SKM-1 (cell line): ENCODE data around the gene HAPLN3.
"Not testable (repeated sequence)": the region's sequence is repeated elsewhere in the genome, so short reads cannot be mapped to it uniquely, and the experiment has no call there.

Experiments
- DNase-seq: peaks from one replicate; lab custom pipeline; 2025; ENCODE audit not compliant: unreplicated experiment; lab: John Stamatoyannopoulos, UW

The HAPLN3 gene, protein sequence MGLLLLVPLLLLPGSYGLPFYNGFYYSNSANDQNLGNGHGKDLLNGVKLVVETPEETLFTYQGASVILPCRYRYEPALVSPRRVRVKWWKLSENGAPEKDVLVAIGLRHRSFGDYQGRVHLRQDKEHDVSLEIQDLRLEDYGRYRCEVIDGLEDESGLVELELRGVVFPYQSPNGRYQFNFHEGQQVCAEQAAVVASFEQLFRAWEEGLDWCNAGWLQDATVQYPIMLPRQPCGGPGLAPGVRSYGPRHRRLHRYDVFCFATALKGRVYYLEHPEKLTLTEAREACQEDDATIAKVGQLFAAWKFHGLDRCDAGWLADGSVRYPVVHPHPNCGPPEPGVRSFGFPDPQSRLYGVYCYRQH

GRCh38 chr15:88894819-88895767 is at the start of gene HAPLN3:
Gene HAPLN3, minus strand, starts transcription at chr15:88895544. Its CDS starts 8,246 bp downstream, at chr15:88887298.
- DNase-seq = no peak

GRCh38 chr15:88940110-88940675 is 44.8 kb upstream of the HAPLN3 start:
- DNase-seq = no peak

- no peak for DNase-seq
Measured at GRCh38 chr15:88939486-88939806, 44.1 kb upstream of the HAPLN3 start.

DNA sequence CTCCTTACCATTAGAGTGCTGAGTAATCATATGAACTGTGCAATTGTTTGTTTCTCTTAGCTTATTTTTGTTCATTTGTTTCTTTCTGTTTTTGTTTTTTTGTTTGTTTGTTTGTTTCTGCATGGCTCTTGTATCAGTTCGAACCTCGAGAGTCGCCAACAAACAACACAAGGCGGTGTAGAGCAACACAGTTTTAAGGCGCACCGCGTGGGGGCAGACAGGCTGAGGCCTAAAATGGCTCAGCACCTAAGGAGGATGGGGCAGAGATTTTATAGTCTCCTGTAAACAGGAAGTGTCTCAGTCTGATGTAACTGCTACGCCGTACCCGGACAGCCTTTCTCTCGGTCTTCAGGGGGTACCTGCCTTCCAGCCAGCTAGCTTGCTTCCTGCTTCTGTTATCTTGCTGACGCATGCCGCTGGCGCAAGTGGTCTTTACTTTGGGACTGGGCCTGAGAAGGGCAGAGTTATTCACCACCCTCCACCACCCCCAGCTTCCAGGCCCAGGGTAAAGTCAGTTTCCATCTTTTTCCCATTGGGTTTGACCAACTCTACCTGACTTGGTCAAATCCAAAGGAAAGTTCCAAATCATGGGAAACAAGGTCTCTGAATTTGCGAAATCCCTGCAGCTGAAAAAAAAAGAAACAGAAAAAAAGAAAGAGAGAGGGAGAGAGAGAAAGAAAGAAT is 43.6 kb upstream of the HAPLN3 start:
- no peak for DNase-seq

DNA sequence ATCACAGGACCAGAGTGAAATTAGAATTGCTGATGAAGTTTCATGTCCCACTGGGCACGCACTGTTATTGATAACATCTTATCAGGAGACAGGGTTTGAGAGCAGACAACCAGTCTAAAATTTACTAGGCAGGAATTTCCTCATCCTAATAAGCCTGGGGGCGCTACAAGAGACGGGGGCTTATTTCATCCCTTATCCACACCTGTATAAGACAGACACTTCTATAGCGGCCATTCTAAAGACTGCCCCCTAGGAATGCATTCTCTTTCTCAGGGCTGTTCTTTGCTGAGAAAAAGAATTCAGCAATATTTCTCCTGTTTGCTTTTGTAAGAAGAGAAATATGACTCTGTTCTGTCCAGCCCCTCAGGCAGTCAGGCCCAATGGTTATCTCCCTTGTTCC is 39.1 kb upstream of the HAPLN3 start:
- not testable (repeated sequence) for DNase-seq

- no peak for DNase-seq
Measured at GRCh38 chr15:88932875-88933330, 37.6 kb upstream of the HAPLN3 start.

DNA sequence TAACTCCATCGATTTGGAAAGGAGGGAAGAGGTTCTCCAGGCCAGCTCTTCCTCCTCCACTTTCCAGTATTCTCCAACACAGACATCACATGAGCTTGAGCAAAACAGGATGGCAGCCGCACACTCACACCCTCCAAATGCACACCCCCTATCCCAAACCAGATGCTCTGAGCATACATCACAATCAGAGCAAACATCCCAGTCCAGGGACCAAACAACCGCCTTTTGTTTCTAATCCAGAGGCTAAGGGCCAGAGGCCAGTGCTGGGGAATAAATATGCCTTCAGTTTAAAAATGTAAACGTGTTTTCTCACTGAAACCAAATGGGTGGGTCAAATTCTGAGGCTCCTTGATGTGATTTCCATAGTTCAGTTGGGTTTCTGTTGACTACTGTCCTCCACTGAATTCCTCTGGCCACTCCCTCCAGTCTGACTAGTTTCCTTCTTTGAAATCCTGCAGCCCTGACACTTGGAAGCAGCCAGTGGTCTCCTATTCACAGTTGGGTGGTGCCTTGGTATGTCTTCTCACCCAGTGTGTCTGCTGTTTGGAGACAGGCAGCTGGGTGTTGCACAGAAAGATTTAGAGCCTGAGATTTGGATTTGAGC is 37.0 kb upstream of the HAPLN3 start:
- no peak for DNase-seq

DNA sequence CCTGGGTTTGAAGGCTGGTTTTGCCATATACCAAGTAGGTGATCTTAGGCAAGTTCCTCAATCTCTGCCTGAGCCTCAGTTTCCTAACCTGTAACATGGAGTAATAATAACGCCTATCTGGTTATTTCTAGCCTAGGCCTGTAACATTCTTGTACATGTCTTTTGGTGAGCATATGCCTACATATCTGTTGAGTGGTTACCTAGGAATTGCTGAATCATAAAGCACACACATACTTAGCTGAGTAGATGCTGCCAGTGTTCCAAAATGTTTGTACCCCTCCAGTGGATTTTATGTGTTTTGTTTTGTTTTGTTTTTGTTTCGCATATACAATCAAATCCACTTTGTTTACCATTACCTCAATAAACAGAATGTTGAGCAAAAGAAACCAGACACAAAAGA is 35.2 kb upstream of the HAPLN3 start:
- DNase-seq = no peak

DNA sequence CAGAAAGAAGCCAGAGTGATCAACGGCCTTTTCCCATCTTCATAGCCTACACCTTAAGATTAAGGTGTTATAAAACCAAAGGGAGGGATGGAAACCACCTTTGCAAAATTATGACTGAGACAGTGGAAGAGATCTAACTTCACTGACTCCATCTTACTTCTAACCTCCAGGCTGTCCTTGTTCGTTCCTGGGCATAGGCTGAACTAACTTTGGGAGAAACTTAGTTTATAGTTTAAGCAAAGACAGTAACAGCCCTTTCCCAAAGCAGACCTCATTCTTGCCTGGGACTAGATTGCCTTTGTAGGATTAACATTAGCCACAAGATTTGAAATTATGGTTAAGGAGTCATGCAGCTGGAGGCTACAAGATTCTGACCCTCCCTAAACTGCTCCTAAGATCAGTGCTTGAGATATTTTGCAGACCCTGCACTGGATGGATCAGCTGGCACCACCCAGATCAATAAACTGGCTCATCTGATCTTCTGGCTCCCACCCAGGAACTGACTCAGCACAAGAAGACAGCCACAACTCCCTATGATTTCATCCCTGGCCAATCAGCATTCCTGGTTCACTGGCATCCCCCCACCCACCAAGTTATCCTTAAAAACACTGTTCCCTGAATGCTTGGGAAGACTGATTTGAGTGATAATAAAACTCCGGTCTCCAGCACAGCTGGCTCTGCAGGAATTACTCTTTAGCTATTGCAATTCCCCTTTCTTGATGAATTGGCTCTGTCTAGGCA is 34.2 kb upstream of the HAPLN3 start:
- not testable (repeated sequence) for DNase-seq

DNA sequence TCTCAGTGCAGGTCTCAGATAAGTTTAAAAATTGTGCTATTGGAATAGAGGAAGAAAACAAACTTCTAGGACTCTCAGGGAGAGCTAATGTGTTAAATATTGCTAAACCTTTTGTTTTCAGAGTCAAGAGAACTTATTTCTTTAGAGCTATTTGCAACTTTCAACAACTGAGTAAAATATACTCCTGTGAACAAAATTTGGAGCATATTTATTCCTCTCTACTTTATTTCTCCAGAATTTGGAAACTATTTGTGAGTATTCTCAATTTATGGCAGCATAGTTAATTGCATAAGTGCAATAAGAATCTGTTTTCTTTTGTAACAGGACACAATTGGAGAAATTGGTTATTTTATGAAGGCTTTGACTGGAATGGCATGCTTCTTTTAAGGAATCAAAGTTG is 32.8 kb upstream of the HAPLN3 start:
- DNase-seq = not testable (repeated sequence)

DNA sequence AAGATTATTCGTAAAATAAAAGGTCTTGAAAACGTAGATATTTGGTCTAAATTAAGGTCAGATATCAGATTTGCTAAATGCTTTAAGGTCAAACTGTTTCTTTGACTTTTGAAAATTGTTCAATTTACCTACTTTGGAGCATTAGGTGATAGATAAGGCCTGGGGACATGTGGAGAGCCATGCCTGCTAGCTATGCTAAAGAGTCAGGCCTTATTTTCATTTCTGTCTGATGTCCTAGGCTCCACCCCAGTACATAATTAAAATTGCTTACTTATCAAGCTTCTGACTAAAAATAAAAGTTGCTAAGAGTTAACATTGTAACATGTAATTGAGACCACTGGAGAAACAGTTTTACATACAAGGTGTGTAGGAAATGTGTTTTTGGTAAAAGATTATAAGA is 30.3 kb upstream of the HAPLN3 start:
- not testable (repeated sequence) for DNase-seq

DNA sequence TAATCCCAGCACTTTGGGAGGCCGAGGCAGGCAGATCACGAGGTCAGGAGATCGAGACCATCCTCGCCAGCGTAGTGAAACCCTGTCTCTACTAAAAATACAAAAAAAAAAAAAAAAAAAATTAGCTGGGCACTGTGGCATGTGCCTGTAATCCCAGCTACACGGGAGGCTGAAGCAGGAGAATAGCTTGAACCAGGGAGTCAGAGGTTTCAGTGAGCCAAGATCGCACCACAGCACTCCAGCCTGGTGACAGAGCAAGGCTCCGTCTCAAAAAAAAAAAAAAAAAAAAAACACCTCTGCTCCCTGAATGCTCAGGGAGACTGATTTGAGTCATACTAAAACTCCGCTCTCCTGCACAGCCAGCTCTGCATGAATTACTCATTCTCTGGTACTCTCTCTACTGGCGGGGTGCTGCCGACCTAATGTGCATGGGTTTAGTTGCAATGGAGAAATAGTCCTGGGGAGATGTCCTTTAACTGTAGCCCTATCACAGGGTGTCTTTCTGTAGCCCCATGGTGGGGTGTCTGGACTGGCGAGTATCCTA is 25.6 kb upstream of the HAPLN3 start:
- DNase-seq = not testable (repeated sequence)

- no peak for DNase-seq
Measured at GRCh38 chr15:88920186-88920891, 25.0 kb upstream of the HAPLN3 start.

DNA sequence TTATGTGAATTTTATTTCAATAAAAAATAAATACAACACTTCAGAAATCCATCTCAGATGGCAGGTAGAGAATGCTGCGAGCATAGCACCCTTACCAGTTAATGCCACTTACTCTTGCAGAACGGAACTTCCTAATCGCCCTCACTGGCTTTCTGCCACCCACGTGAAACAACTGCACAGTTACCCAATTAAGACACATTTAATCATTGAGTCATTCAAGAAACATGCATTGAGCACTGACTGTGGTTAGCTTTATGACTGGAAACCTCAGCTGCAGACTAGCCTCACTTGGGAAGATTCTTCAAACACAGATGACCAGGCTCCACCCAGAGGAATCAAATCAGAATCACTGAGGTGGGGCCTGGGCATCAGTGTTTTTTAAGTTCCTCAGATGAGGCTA is 23.4 kb upstream of the HAPLN3 start:
- peak; percentile 44 for DNase-seq

DNA sequence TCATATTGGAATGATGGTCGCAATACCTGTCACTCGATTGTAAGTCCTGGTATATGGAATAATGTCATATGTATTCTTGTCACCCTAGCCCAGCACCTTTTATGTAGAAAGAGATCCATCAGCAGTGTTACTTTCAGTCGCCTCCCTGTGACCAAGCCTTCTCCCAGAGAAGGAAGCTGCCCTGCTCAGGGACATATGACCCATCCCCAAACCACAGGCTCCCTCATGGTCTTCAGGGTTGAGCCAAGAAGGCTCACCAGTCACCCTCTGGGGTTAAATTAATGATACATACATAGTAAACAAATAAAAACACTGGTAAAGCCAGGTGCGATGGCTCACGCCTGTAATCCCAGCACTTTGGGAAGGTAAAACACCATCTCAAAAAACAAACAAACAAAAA is 22.4 kb upstream of the HAPLN3 start:
- DNase-seq = no peak

- no peak for DNase-seq
Measured at GRCh38 chr15:88915354-88915753, 20.0 kb upstream of the HAPLN3 start.

DNA sequence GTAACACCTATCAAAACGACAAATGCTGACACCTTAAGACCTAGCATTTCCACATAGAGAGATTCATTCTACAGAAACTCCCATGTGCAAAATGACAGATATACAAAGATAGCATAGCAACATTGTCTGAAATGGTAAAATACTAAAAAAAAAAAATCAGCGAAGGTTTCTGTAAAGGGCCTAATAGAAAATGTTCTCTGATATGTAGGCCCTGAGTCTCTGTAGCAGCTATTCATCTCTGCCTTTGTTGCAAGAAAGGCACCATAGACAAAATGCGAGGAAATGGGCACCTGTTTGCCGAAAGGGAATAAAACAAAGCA is 18.5 kb upstream of the HAPLN3 start:
- DNase-seq = peak; percentile 19

- DNase-seq = no peak
Measured at GRCh38 chr15:88913017-88913849, 17.9 kb upstream of the HAPLN3 start, which contains the start of gene MFGE8. Gene MFGE8, minus strand, starts transcription at chr15:88913379. Its CDS starts 60 bp downstream, at chr15:88913319.
